GM21528 (cell line): ENCODE measurements around the gene CSNK2A1.
A peak's percentile ranks its signal among the peaks of the same experiment; 100 is the strongest.

Source experiments
- ATAC-seq: cut with Tn5 transposase; IDR thresholded peaks from one replicate; pipeline ENCODE4 v1.9.1; 2021; ENCODE audit warnings: mild to moderate bottlenecking, moderate library complexity; ENCODE audit not compliant: unreplicated experiment, low FRiP score

The CSNK2A1 gene

GRCh38 chr20:568097-568652 lies 24.6 kb upstream of the CSNK2A1 start:
- no peak for ATAC-seq

- no peak for ATAC-seq
These were observed 20.6 kb upstream of the CSNK2A1 start for GRCh38 chr20:564192-564591.

- no peak for ATAC-seq
These were observed 19.6 kb upstream of the CSNK2A1 start for GRCh38 chr20:563187-563586.

DNA sequence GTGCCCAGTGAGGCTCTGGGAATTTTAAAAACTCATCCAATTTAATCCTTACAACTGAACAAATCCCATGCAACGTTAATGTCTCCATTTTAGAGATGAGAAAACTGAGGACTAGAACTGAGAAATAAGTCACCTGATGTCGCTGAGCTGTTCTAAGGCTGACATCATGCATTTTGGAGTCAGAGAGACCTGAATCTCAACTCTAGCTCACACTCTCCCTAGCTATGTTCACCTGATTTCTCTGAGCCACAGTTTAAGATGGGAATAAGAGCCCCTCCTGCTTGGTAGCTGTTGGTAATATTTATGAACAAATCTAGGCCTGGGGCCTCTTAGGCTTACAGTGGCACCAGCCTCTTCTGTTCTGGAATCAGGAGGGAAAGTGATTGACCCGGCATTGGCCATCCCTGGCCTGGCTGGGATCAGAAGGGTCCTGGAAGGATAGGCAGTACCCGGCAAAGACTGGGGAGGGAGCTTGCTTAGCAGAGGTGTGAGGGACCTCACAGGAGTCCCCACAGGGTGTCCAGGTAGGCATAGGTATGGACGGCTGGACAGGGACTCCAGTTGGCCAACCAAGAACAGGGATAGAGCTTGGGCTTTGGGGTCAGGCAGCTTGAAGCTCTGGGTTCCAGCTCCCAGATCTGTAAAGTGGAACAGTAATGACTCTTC lies 18.8 kb upstream of the CSNK2A1 start:
- no peak for ATAC-seq

DNA sequence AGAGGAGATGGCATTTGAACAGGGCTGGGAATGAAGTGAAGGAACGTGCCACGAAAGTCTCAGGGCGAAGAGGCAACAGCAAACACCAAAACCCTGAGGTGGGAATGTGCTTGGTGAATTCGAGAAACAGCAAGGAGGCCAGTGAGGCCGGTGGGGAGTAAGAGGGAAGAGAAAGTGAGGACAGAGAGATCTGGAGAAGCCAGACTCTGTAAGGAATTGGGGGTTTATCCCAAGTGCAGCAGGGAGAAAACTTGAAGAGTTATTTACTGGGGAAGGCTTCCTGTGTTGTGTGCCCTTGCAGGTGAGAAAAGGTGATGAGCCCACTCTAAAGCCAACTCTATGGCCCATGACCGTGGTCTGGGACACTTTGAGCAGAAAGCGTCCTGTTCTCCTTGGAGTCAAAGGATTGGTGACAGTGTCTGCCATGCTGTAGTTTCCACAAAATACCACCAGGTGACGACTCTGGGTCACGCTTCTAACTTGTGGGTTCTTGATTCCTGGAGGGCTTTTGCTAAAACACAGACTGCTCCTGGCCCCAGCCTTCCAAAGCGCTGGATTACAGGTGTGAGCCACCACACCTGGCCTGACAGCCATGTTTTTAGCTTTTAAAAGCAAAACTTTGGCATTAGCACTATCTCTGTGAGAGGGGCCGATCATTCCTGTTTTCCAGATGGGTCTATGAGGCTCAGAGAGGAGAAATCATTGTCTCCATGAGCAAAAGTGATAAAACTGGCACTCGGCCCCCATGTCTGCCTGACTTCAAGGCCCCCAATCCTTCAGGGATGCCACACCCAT lies 18.0 kb upstream of the CSNK2A1 start:
- no peak for ATAC-seq

GRCh38 chr20:560680-561079 lies 17.1 kb upstream of the CSNK2A1 start:
- ATAC-seq = no peak

DNA sequence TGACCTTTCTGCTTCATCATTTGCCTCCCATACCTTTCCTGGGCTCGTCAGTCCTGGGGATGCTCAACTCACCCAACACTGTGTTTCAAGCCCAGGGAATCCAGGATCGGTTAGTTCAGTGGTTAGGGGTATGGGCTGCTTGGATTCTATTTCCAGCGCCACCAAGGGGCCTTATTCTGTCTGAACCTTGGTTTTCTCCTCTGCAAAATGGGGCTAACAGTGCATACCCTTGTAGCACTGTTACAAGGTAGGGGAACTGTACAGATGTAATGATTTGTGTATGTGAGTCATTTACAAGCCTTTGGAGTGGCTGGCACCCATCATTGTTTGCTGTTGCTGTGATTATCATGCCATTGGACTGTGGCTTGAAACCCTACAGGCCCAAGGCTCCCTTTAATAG lies 14.5 kb upstream of the CSNK2A1 start:
- no peak for ATAC-seq

GRCh38 chr20:556984-557383 lies 13.4 kb upstream of the CSNK2A1 start:
- ATAC-seq = no peak

DNA sequence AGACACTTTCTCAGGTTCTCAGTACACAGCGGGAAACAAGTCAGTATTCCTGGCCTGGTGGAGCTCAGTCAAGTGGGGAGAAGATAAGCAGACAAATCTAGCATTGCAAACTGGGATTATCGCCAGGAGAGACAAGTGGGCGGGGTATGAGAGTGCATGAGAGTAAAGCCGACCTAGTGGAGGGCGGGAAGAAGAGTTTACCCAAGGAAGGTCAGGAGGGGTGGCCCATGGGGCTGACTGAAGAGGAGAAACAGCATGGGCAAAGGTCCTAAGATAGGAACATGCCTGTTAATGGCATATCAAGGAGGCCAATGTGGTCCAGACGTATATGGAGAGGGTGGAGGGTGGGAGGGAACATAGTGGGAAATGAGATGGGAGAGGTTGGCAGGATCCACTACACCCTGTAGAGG lies 12.4 kb upstream of the CSNK2A1 start:
- ATAC-seq = no peak

DNA sequence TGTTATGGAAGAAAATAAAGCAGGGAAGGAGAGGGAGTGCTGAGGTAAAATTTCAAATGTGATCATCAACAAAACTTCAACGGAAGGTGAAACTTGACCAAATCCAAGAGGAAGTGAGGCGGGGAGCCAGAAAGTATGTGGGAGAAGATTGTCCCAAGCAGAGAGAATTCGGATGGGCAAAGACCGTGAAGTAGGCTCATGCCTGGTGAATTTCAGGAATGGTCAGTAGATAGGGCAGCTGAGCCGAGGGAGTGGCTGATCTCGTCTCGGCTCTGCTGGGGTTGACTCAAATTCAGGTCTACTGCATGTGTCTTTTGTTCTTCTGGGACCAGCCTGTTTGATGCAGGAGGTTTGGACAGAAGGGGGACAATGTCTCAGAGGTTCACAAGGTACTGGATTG lies 7.0 kb upstream of the CSNK2A1 start:
- no peak for ATAC-seq

GRCh38 chr20:549722-550496 lies 6.3 kb upstream of the CSNK2A1 start:
- ATAC-seq = no peak

GRCh38 chr20:548906-549305 lies 5.3 kb upstream of the CSNK2A1 start:
- ATAC-seq = no peak

DNA sequence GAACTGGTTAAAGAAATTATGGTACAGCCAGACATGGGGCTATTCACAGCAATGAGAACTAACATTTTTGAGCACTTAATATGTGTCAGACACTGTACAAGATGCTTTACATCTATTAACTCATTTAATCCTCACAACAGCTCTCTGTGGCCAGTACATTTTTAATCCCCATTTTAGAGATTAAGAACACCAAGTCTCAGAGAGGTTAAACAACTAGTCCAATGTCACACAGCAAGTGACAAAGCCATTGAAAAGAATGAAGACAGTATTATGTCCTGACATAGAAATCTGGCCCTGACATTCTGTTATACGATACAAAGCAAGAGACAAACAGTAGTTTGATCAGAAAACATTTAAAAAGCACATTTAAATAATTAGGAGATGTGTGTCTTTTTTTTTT lies 3.8 kb upstream of the CSNK2A1 start:
- ATAC-seq = no peak

DNA sequence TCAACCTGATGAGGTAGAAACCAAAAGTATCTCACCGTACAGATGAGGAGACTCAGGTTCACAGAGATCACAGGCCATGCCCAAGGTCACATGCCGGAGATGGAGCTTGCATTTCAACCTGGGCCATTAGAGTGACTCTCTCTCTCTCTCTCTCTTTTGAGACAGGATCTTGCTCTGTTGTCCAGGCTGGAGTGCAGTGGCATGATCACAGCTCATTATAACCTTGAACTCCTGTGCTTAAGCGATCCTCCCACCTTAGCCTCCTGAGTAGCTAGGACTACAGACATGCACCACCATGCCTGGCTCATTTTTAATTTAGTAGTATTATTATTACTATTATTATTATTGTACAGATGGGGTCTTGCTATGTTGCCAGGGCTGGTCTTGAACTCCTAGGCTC lies 2.8 kb upstream of the CSNK2A1 start:
- ATAC-seq = no peak

DNA sequence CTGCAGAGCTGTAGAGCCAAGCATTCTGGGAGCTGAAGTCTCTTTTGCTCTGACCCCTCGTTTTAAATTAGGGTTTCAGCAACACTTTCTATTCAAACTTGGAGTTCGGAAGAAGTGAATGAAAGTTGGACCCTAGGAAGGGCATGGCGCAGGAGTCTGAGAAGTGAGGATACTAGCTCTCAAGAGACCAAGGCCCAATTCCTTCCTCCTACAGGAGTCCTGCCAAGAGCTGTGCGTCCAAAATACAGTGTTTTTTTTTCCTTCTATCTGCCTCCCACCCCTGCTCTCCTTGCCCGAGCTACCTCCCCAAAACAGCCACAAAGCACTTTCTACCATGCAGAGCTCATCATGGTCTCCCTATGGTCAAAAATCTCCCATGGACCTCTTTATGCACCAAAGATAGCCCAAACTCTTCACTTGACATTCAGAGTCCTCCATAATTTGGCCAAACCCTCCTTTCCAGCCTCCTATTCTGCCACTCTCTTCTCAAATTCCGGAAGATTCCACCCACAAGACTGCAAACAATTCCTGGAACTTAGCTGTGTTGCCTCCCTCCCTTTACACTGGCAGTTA lies 649 bp upstream of the CSNK2A1 start:
- ATAC-seq = no peak

DNA sequence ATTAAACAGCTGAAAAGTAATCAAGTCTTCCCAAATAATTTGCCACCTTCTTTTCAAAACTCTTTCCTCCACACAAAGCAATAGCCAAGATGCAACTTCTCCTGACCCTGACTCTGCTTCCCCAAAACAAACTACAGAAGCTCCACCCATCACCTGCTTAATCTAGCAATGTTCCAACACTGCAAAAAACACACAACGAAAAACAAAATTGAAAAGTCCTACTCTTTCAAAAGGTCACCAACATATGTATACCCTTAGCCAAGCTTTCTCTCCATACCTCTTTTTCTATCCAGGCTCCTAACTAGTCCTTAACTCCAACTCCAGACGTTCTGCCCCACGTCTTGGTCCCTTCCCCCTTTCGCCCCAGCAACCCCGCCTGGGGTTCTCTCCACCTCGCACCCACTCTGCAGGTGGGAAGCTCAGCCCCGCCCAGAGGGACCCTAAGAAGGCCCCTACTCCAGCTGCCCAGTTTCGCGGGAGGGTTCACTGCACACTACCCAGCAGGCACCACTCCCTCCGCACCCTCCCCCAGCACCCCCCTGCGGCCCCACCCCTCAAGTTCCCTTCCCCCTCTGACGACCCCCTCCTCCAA lies 717 bp downstream of the CSNK2A1 start:
- peak; percentile 20 for ATAC-seq

DNA sequence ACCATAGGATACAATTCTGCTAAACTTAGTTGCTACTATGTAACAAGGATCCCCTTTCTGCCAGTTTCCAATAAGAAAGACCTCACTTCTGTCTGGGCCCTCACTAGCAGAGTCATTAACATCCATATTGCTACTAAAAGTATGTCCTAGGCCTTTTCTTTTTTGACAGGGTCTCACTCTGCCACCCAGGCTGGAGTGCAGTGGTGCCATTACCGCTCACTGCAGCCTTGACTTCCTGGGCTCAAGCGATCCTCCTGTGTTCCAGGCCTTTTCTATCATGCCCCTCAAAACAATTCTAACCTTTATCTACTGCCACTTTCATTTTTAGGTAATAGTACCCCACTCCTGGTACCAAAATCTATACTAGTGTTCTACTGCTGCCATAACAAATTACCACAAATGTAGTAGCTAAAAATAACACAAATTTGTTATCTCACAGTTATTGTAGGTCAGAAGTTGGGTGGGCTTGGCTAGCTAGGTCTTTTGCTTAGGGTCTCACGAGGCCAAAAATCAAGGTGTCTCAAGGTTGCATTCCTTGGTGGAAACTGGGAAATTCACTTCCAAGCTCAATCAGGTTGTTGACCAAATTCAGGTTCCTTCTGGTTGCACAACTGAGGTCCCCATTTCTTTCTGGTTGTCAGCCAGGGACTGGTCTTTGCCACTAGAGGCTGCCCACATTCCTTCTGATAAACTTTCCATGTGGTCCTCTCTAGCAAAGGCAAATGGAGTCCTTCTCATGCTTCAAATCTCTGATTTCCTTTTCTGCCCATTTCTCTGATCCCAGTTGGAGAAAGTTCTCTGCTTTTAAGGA lies 3.0 kb downstream of the CSNK2A1 start:
- no peak for ATAC-seq

GRCh38 chr20:539848-540247 lies 3.7 kb downstream of the CSNK2A1 start:
- ATAC-seq = no peak

DNA sequence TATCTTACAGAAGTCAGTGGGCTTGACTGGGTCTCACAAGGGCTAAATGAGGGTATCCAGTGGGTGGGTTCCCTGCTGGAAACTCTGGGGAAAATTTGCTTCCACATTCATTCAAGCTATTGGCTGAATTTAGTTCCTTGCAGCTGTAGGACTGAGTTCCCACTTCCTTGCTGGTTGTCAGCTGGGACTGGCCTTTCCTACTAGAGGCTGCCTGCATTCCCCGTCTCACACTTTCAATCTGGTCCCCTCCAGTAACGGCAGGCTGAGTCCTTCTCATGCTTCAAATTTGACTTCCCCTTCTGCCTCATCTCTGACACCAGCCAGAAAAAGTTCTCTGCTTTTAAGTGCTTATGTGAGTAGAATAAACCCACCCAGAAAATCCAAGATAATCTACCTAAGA lies 4.4 kb downstream of the CSNK2A1 start:
- no peak for ATAC-seq

- no peak for ATAC-seq
These were observed 5.6 kb downstream of the CSNK2A1 start for GRCh38 chr20:537983-538382.
